H1 (cell line): Measurements from ENCODE around the gene ZNF500. TPM values are rescaled to one million over a fixed set of nuclear protein-coding genes. Genes with fewer than 3 reads are reported as not detected.
A peak's percentile ranks its signal among the peaks of the same experiment; 100 is the strongest.

Source experiments
- ASH2L ChIP-seq: fragments of 200-600, 300-600 bp; sonication (generic); IDR thresholded peaks from one replicate; pipeline ENCODE4 v1.7.1; 2017; ENCODE audit warnings: low read length
- CHD2 ChIP-seq: IDR thresholded peaks from 2 replicates; pipeline ENCODE4 v1.6.1; 2012; ENCODE audit warnings: low read length, improper control_type of control experiment
- CREB1 ChIP-seq: IDR thresholded peaks from 2 replicates; pipeline ENCODE4 v1.6.1; 2012; ENCODE audit warnings: inconsistent platforms
- CTBP2 ChIP-seq: IDR thresholded peaks from 2 replicates; pipeline ENCODE4 v1.7.0; 2011; ENCODE audit warnings: borderline replicate concordance, mild to moderate bottlenecking, moderate library complexity, mixed read lengths, low read length; ENCODE audit not compliant: insufficient read depth, insufficient read length
- EGR1 ChIP-seq: IDR thresholded peaks from 2 replicates; pipeline ENCODE4 v1.6.1; 2011; ENCODE audit warnings: low read depth, low read length, borderline replicate concordance
- EP300 ChIP-seq, 2 experiments: IDR thresholded peaks; 1 replicate in 1 of 2; 2 replicates in 1 of 2; pipeline ENCODE4 v1.6.1; 2011 to 2012; ENCODE audit warnings: low read depth in 2 of 2, low read length in 2 of 2, mild to moderate bottlenecking in 2 of 2, borderline replicate concordance in 1 of 2, inconsistent platforms in 1 of 2, moderate library complexity in 1 of 2
- FOSL1 ChIP-seq: IDR thresholded peaks from 2 replicates; pipeline ENCODE4 v1.6.1; 2011; ENCODE audit warnings: mild to moderate bottlenecking, low read depth, low read length, moderate library complexity; ENCODE audit not compliant: insufficient read depth
- HDAC2 ChIP-seq, 2 experiments: fragments of 300-600 bp in 1 of 2; sonication (generic) in 1 of 2; IDR thresholded peaks; 2 replicates each; pipeline ENCODE4 v1.6.1; 2011 to 2012; ENCODE audit warnings: low read depth in 2 of 2, low read length in 2 of 2, mild to moderate bottlenecking in 2 of 2, moderate library complexity in 2 of 2, borderline replicate concordance in 1 of 2, inconsistent platforms in 1 of 2
- POLR2A ChIP-seq, 2 experiments: IDR thresholded peaks; 1 replicate in 1 of 2; 2 replicates in 1 of 2; pipeline ENCODE4 v1.6.1; 2011; ENCODE audit warnings: low read depth in 2 of 2, low read length in 2 of 2, mild to moderate bottlenecking in 2 of 2; ENCODE audit errors: control extremely low read depth in 1 of 2
- POLR2AphosphoS5 ChIP-seq: IDR thresholded peaks from 2 replicates; pipeline ENCODE4 v1.6.1; 2011; ENCODE audit warnings: low read depth, low read length
- RNF2 ChIP-seq: fragments of 200-900, 300-1000 bp; sonication (generic); IDR thresholded peaks from 2 replicates; pipeline ENCODE4 v1.7.1; 2016; ENCODE audit warnings: borderline replicate concordance, low read depth, mild to moderate bottlenecking, antibody characterized with exemption, low read length; ENCODE audit not compliant: poor library complexity, severe bottlenecking; ENCODE audit errors: missing control alignments
- SIX5 ChIP-seq: IDR thresholded peaks from 2 replicates; pipeline ENCODE4 v1.6.1; 2011; ENCODE audit warnings: mild to moderate bottlenecking, low read depth, low read length
- SP4 ChIP-seq: IDR thresholded peaks from 2 replicates; pipeline ENCODE4 v1.6.1; 2012; ENCODE audit warnings: low read length, inconsistent platforms
- TBP ChIP-seq: IDR thresholded peaks from 2 replicates; pipeline ENCODE4 v1.6.1; 2011; ENCODE audit warnings: low read depth, low read length, improper control_type of control experiment
- YY1 ChIP-seq: IDR thresholded peaks from 2 replicates; pipeline ENCODE4 v1.6.1; 2011; ENCODE audit warnings: low read depth, mild to moderate bottlenecking, low read length
- polyA plus RNA-seq, 7 experiments: library from polyadenylated mRNA; depleted of rRNA in 3 of 7; stranded (reverse) in 5 of 7; unstranded in 2 of 7; fragments of >200 nt in 5 of 7; fragments of 200-250 nt in 2 of 7; gene quantifications; 1 replicate in 5 of 7; 2 replicates in 1 of 7; 4 replicates in 1 of 7; pipeline versions ENCODE4 v1.2.1 to v1.2.3, GENCODE V29; 2011 to 2013; ENCODE audit warnings: missing spikeins in 2 of 7, mixed read lengths in 2 of 7
- total RNA-seq: library from RNA; stranded (reverse); fragmentation: NEBNext Ultra II Directional; extraction: Animal tissue kit (Norgen Biotek cat#: 25700); gene quantifications from 2 replicates; pipeline ENCODE4 v1.2.1, GENCODE V29; 2021

The ZNF500 gene
- total and polyA plus RNA-seq, 2 of the 8 experiments (the other 6 are each of a cell fraction or from before 2014, with no cell fraction given) = 10.3 to 10.4 TPM

DNA sequence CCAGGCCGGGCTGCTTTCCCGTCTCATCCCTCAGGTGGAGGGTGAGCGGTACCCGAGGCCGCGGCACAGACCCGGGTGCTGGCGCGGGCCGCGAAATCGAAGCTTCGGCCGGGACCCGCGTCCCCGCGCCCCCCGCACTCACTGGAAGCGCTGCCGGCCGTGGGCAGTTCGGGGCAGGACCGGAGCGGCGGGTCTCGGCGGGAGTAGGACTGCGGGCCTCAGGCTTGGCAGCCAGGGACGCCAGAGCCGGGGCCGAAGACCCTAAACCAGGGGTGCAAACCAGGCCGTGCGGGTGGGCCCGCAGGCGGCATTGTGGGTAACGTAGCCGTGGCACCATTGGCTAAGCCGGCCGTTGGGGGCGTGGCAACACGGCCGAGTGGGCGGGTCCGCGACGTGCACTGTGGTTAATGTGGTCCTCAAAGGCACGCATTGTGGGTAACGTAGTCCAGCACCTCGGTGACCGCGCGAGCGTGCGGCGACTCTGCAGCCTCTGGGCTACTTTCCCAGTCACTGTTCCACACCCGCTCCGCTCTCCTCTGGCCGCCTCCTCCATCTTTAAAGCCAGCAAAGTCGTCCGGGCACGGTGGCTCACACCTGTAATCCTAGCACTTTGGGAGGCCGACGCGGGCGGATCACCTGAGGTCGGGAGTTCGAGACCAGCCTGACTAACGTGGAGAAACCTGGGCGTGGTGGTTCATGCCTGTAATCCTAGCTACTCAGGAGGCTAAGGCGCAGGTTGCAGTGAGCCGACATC is at the start of gene ZNF500 (continued):
- TF ChIP-seq SP4 = peak; percentile 94
- TF ChIP-seq CTBP2 = no peak
- peak; percentile 66; the same call in 1 of the 2 replicates for TF ChIP-seq YY1
- peak; percentile 87 for TF ChIP-seq POLR2AphosphoS5
- TF ChIP-seq CHD2 = peak; percentile 64
- TF ChIP-seq FOSL1 = no peak
- TF ChIP-seq RNF2 = no peak
- TF ChIP-seq CREB1 = peak; percentile 84
- TF ChIP-seq TBP = peak; percentile 62; the same call in 1 of the 2 replicates
- TF ChIP-seq ASH2L = peak; percentile 49
- peak in 1 of 2 experiments; percentile 72; a peak in 1 of 3 replicates for TF ChIP-seq POLR2A (IDR thresholded peaks at IDR 0.05; ENCODE audit: control extremely low read depth in 1 of 2, low read depth in 2 of 2, low read length in 2 of 2)
- no peak; a peak in 1 of 4 replicates for TF ChIP-seq HDAC2 (IDR thresholded peaks at IDR 0.05; ENCODE audit: borderline replicate concordance in 1 of 2, low read depth in 2 of 2, low read length in 2 of 2)
- TF ChIP-seq EP300 (IDR thresholded peaks at IDR 0.05; ENCODE audit: borderline replicate concordance in 1 of 2, low read depth in 2 of 2, low read length in 2 of 2) = no peak
- TF ChIP-seq EGR1 = peak; percentile 52; the same call in 1 of the 2 replicates
- TF ChIP-seq SIX5 = peak; percentile 87
- TF ChIP-seq, all 59 proteins: peak for 17
